Psoas muscle (tissue), 8 donors: ENCODE measurements around the gene TMEM9. TPM values are rescaled to one million over a fixed set of nuclear protein-coding genes. Genes with fewer than 3 reads are reported as not detected.

Experiments
- ATAC-seq, 4 donors: fragments of 200-7000 bp; cut with Tn5 transposase; one replicate each; pipeline ENCODE4 v1.9.1; 2020; ENCODE audit warnings: moderate library complexity in 3 of 4, mild to moderate bottlenecking in 2 of 4
- DNase-seq, 2 donors: peaks; one replicate each; pipeline ENCODE4 v3.0.0-alpha.2; 2020
- H3K27ac ChIP-seq: fragments of 200-600 bp; one replicate; pipeline ENCODE4 v1.8.0; 2022
- H3K27me3 ChIP-seq, 3 donors: fragments of 200-600 bp in 1 of 3; one replicate each; pipeline versions ENCODE4 v1.6.1 to v1.8.0; 2013 to 2022; ENCODE audit warnings: low read length in 2 of 3, mild to moderate bottlenecking in 2 of 3, moderate library complexity in 1 of 3; ENCODE audit not compliant: insufficient read depth in 3 of 3
- H3K36me3 ChIP-seq, 2 donors: fragments of 200-600 bp in 1 of 2; one replicate each; pipeline versions ENCODE4 v1.6.1 to v1.8.0; 2013 to 2022; ENCODE audit warnings: low read depth in 1 of 2, mild to moderate bottlenecking in 1 of 2, moderate library complexity in 1 of 2; ENCODE audit not compliant: insufficient read depth in 1 of 2
- H3K4me1 ChIP-seq: fragments of 200-600 bp; one replicate; pipeline ENCODE4 v1.8.0; 2022
- H3K4me3 ChIP-seq: fragments of 200-600 bp; one replicate; pipeline ENCODE4 v1.8.0; 2022; ENCODE audit warnings: mild to moderate bottlenecking
- H3K9me3 ChIP-seq: fragments of 200-600 bp; one replicate; pipeline ENCODE4 v1.8.0; 2022
- CTCF ChIP-seq: fragments of 200-600 bp; IDR thresholded peaks from one replicate; pipeline ENCODE4 v1.8.0; 2022; ENCODE audit warnings: antibody characterized with exemption
- WGBS, 3 donors: extraction: QIAGEN DNeasy Blood & Tissue Kit; methylation state at CpG; one replicate each; pipeline versions ENCODE4 v1.1.6 to v1.1.7; 2013; 5-methylcytosine and 5-hydroxymethylcytosine counted together
- intact Hi-C, 2 donors: fragments of 100-400 bp; cut with DNase I; formaldehyde crosslinking; loops; one replicate each; pipeline versions ENCODE4 v1.11.0 to v1.14.2; 2022
- polyA plus RNA-seq, 3 donors: library from polyadenylated mRNA; stranded (reverse); fragments of 200-250 nt; gene quantifications; one replicate each; pipeline ENCODE4 v1.2.3, GENCODE V29; 2013
- total RNA-seq, 4 donors: library from RNA; stranded (reverse); fragmentation: NEBNext Ultra II Directional in 2 of 4; extraction: Animal tissue kit (Norgen Biotek cat#: 25700) in 2 of 4; gene quantifications; one replicate each; pipeline versions ENCODE4 v1.2.1 to v1.2.4, GENCODE V29; 2021 to 2023
- donor health status: healthy with polysubstance abuse.
- donor health status: DM: no; HTN: no; CAD: no; lungs with moderate emphysema.
- donor health status: Bipolar disorder and iron deficiency.
- donor health status: healthy.
- donor health status: DM: yes; HTN: yes; CAD: no.
- donor health status: DM: no; HTN: no; CAD: no.
- donor health status: DM: no; HTN: no; CAD: no.
- donor health status: DM: yes; HTN: yes; CAD: no.

The TMEM9 gene
- total and polyA plus RNA-seq, 7 donors: 7.2 to 46.3 (median 23.4) TPM

- Histone ChIP-seq H3K27me3 (no peaks in the 10 kb centered on the region), H3K36me3 (peaks cover 0 to 11% of the 10 kb centered on the region in 2 donors), H3K4me1 (no peaks in the 10 kb centered on the region), H3K27ac (peak overlapping the region; percentile 86), H3K4me3 (peak overlapping the region; percentile 69), H3K9me3 (no peaks in the 10 kb centered on the region)
- peak; percentile 75 to 87 (median 83) for ATAC-seq
- intact Hi-C loops: no loop called here
- WGBS, 3 donors: 33 to 52% (median 45%) methylated on average over 17 to 18 of the region's 18 CpGs
- DNase-seq: peak in 1 of 2 donors; percentile 50
- TF ChIP-seq CTCF: no peak
Observed at GRCh38 chr1:201191653-201192260, 37.5 kb upstream of the TMEM9 start.

- Histone ChIP-seq H3K36me3 (peaks cover 0 to under 1% of the 10 kb centered on the region in 2 donors), H3K4me1 (peaks cover under 1% of the 10 kb centered on the region), H3K27me3 (no peaks in the 10 kb centered on the region), H3K9me3 (no peaks in the 10 kb centered on the region), H3K4me3 (peak within 1 kb of the TSS; percentile 69), H3K27ac (peak within 1 kb of the TSS; percentile 86)
- ATAC-seq: peak; percentile 61 to 85 (median 67)
- peak in 1 of 2 donors; percentile 50 for DNase-seq
- intact Hi-C loops: no loop called here
- no peak for TF ChIP-seq CTCF
- WGBS, 3 donors: 31 to 48% (median 46%) methylated on average over 8 to 9 of the region's 9 CpGs
Observed at GRCh38 chr1:201190624-201191051, 36.4 kb upstream of the TMEM9 start, which contains the start of gene IGFN1. TSS of gene IGFN1 (plus strand) at chr1:201190824. CDS start at chr1:201193294, 2,470 bp downstream.

- TF ChIP-seq CTCF: no peak
- H3K27ac ChIP-seq: no peak overlapping the region
- ATAC-seq: no peak
- WGBS, 3 donors: 87 to 95% (median 89%) methylated on average over 6 of the region's 6 CpGs
- no peaks in the 10 kb centered on the region for H3K27me3 ChIP-seq
- H3K4me1 ChIP-seq: peaks cover 7% of the 10 kb centered on the region
- intact Hi-C loops: no loop called here
- H3K9me3 ChIP-seq: no peaks in the 10 kb centered on the region
- DNase-seq: no peak
- H3K4me3 ChIP-seq: no peak overlapping the region
- H3K36me3 ChIP-seq: no peaks in the 10 kb centered on the region
Observed at GRCh38 chr1:201190005-201190404, 35.7 kb upstream of the TMEM9 start.

GRCh38 chr1:201189085-201189484 is 34.8 kb upstream of the TMEM9 start:
- H3K27ac ChIP-seq: no peak overlapping the region
- H3K4me1 ChIP-seq: peaks cover 15% of the 10 kb centered on the region
- H3K36me3 ChIP-seq: no peaks in the 10 kb centered on the region
- WGBS, 3 donors: 74 to 88% (median 77%) methylated on average over 2 of the region's 2 CpGs
- H3K4me3 ChIP-seq: no peak overlapping the region
- ATAC-seq: no peak
- no peak for TF ChIP-seq CTCF
- H3K27me3 ChIP-seq: no peaks in the 10 kb centered on the region
- no peaks in the 10 kb centered on the region for H3K9me3 ChIP-seq
- intact Hi-C loops: loop anchor here in 1 of 2 donors (5.0 kb wide), 1 partner anchor 37 kb away; the partner anchor contains the start of gene TMEM9
- no peak for DNase-seq
